Neural progenitor cell (in vitro differentiated cells): Measurements from ENCODE around the gene UTRN. TPM values are rescaled to one million over a fixed set of nuclear protein-coding genes. Genes with fewer than 3 reads are reported as not detected.

ENCODE experiments used
- DNase-seq: peaks from one replicate; pipeline ENCODE4 v3.0.0-alpha.2; 2016; ENCODE audit warnings: low spot score
- H2AFZ ChIP-seq: fragments of 200-600 bp; sonication (generic); replicated peaks from 2 replicates; pipeline ENCODE4 v1.6.1; 2016; ENCODE audit warnings: antibody characterized with exemption
- H3F3A ChIP-seq: fragments of 200-600 bp; sonication (generic); 2 replicates; pipeline ENCODE4 v1.6.1; 2016; ENCODE audit warnings: antibody characterized with exemption, low read depth
- H3K27ac ChIP-seq: fragments of 200-600 bp; sonication (generic); 2 replicates; pipeline ENCODE4 v1.5.1; 2016; ENCODE audit warnings: mild to moderate bottlenecking
- H3K27me3 ChIP-seq: fragments of 200-600 bp; sonication (generic); 2 replicates; pipeline ENCODE4 v1.6.1; 2016; ENCODE audit warnings: mild to moderate bottlenecking, moderate library complexity
- H3K36me3 ChIP-seq: fragments of 200-600 bp; sonication (generic); 2 replicates; pipeline ENCODE4 v1.5.1; 2016
- H3K4me1 ChIP-seq: fragments of 200-600 bp; sonication (generic); 2 replicates; pipeline ENCODE4 v1.6.1; 2016; ENCODE audit warnings: mixed run types
- H3K4me2 ChIP-seq: fragments of 200-600 bp; sonication (generic); 2 replicates; pipeline ENCODE4 v1.6.1; 2016
- H3K4me3 ChIP-seq: fragments of 200-600 bp; sonication (generic); 2 replicates; pipeline ENCODE4 v1.5.1; 2016
- H3K79me2 ChIP-seq: fragments of 200-600 bp; sonication (generic); 2 replicates; pipeline ENCODE4 v1.6.1; 2016; ENCODE audit warnings: low read depth
- H3K9ac ChIP-seq: fragments of 200-600 bp; sonication (generic); 2 replicates; pipeline ENCODE4 v1.6.1; 2016
- H3K9me3 ChIP-seq: fragments of 200-600 bp; sonication (generic); 2 replicates; pipeline ENCODE4 v1.5.1; 2016; ENCODE audit warnings: low read depth
- H4K20me1 ChIP-seq: fragments of 200-600 bp; sonication (generic); 2 replicates; pipeline ENCODE4 v1.6.1; 2016; ENCODE audit warnings: low read depth
- H3K27ac Mint-ChIP-seq: 3 replicates; pipeline ENCODE4 v1.8.0; 2021; ENCODE audit warnings: mixed read lengths
- H3K27me3 Mint-ChIP-seq: 2 replicates; pipeline ENCODE4 v1.8.0; 2022; ENCODE audit warnings: low read depth, mild to moderate bottlenecking, inconsistent platforms, moderate library complexity, mixed read lengths; ENCODE audit not compliant: insufficient read depth
- H3K36me3 Mint-ChIP-seq: 3 replicates; pipeline ENCODE4 v1.8.0; 2021; ENCODE audit warnings: mixed read lengths
- H3K4me1 Mint-ChIP-seq: 3 replicates; pipeline ENCODE4 v1.8.0; 2021; ENCODE audit warnings: mixed read lengths
- H3K4me3 Mint-ChIP-seq: 3 replicates; pipeline ENCODE4 v1.8.0; 2021; ENCODE audit warnings: mild to moderate bottlenecking, moderate library complexity, mixed read lengths
- H3K9me3 Mint-ChIP-seq: 3 replicates; pipeline ENCODE4 v1.8.0; 2020; ENCODE audit warnings: mixed read lengths
- CTCF ChIP-seq: fragments of 200-600 bp; sonication (generic); IDR thresholded peaks from 2 replicates; pipeline ENCODE4 v1.5.1; 2017; ENCODE audit warnings: antibody characterized with exemption, mild to moderate bottlenecking
- EZH2 ChIP-seq: fragments of 200-600 bp; sonication (generic); IDR thresholded peaks from 2 replicates; pipeline ENCODE4 v1.6.1; 2017; ENCODE audit warnings: antibody characterized with exemption, mild to moderate bottlenecking, moderate library complexity
- EZH2phosphoT487 ChIP-seq: fragments of 200-600 bp; sonication (generic); IDR thresholded peaks from 2 replicates; pipeline ENCODE4 v1.6.1; 2017; ENCODE audit warnings: antibody characterized with exemption
- total RNA-seq: library from RNA; depleted of rRNA; stranded (reverse); fragments of >200 nt; gene quantifications from 2 replicates; pipeline ENCODE4 v1.2.3, GENCODE V29; 2015; ENCODE audit warnings: low replicate concordance

UTRN gene
- total RNA-seq, 1 donor from 2014 or later, result 44.3 TPM

GRCh38 chr6:144330017-144330987 lies 45.2 kb downstream of the UTRN start:
- Mint-ChIP-seq H3K27me3 (peaks cover 3% of the 10 kb centered on the region), H3K4me3 (no peak overlapping the region), H3K36me3 (peaks cover 6% of the 10 kb centered on the region), H3K4me1 (peaks cover 15% of the 10 kb centered on the region), H3K27ac (peak overlapping the region; percentile 78), H3K9me3 (peaks cover 5% of the 10 kb centered on the region)
- peak; percentile 30 for DNase-seq
- H3K4me3 ChIP-seq, result no peak overlapping the region
- H3K4me1 ChIP-seq, result peaks cover 8% of the 10 kb centered on the region
- no peaks in the 10 kb centered on the region for H3K36me3 ChIP-seq
- no peaks in the 10 kb centered on the region for H3F3A ChIP-seq
- no peak overlapping the region for H3K27ac ChIP-seq
- no peak overlapping the region for H3K9ac ChIP-seq
- no peaks in the 10 kb centered on the region for H3K9me3 ChIP-seq
- no peak overlapping the region for H3K4me2 ChIP-seq
- H4K20me1 ChIP-seq, result peaks cover 4% of the 10 kb centered on the region
- TF ChIP-seq EZH2phosphoT487, result no peak
- no peak for TF ChIP-seq CTCF
- TF ChIP-seq EZH2, result no peak
- H3K27me3 ChIP-seq, result no peaks in the 10 kb centered on the region
- H3K79me2 ChIP-seq, result peaks cover 7% of the 10 kb centered on the region
- no peak overlapping the region for H2AFZ ChIP-seq

- TF ChIP-seq EZH2 (no peak), EZH2phosphoT487 (no peak), CTCF (no peak)
- Mint-ChIP-seq H3K27ac (no peak overlapping the region), H3K9me3 (no peaks in the 10 kb centered on the region), H3K36me3 (peaks cover 6% of the 10 kb centered on the region), H3K4me1 (peaks cover 15% of the 10 kb centered on the region), H3K4me3 (no peak overlapping the region), H3K27me3 (peaks cover 3% of the 10 kb centered on the region)
- no peaks in the 10 kb centered on the region for H3K27me3 ChIP-seq
- peaks cover 8% of the 10 kb centered on the region for H3K4me1 ChIP-seq
- peaks cover 4% of the 10 kb centered on the region for H4K20me1 ChIP-seq
- no peaks in the 10 kb centered on the region for H3K9me3 ChIP-seq
- no peak overlapping the region for H3K9ac ChIP-seq
- H3K79me2 ChIP-seq, result peaks cover 7% of the 10 kb centered on the region
- no peak for DNase-seq
- no peak overlapping the region for H3K4me3 ChIP-seq
- no peak overlapping the region for H3K27ac ChIP-seq
- H3F3A ChIP-seq, result no peaks in the 10 kb centered on the region
- H3K36me3 ChIP-seq, result no peaks in the 10 kb centered on the region
- H3K4me2 ChIP-seq, result no peak overlapping the region
- no peak overlapping the region for H2AFZ ChIP-seq
Measured at GRCh38 chr6:144331491-144331969, 46.4 kb downstream of the UTRN start.

GRCh38 chr6:144332177-144332576 lies 47.0 kb downstream of the UTRN start:
- Mint-ChIP-seq H3K36me3 (peaks cover 2% of the 10 kb centered on the region), H3K27me3 (peaks cover 3% of the 10 kb centered on the region), H3K4me3 (no peak overlapping the region), H3K9me3 (no peaks in the 10 kb centered on the region), H3K4me1 (peaks cover 10% of the 10 kb centered on the region), H3K27ac (no peak overlapping the region)
- Histone ChIP-seq H3K9me3 (no peaks in the 10 kb centered on the region), H3K4me2 (no peak overlapping the region), H3K4me1 (peaks cover 8% of the 10 kb centered on the region), H3K27ac (no peak overlapping the region), H2AFZ (no peak overlapping the region), H3K79me2 (peaks cover 7% of the 10 kb centered on the region), H3K4me3 (no peak overlapping the region), H4K20me1 (peaks cover 4% of the 10 kb centered on the region), H3K9ac (no peak overlapping the region), H3F3A (no peaks in the 10 kb centered on the region), H3K36me3 (no peaks in the 10 kb centered on the region), H3K27me3 (no peaks in the 10 kb centered on the region)
- no peak for DNase-seq
- no peak for TF ChIP-seq EZH2phosphoT487
